Adrenal gland (tissue), 5 donors: ENCODE data around the gene VEZT.

Experiments
- POLR2A ChIP-seq, 2 donors: fragments of 450-650 bp; IDR thresholded peaks; one replicate each; pipeline ENCODE4 v1.6.1; 2017; ENCODE audit warnings: antibody characterized with exemption in 2 of 2, mild to moderate bottlenecking in 2 of 2, moderate library complexity in 1 of 2
- TF ChIP-seq, protein P1 (sequence below), 6 experiments: fragments of 450-650 bp in 4 of 6; fragments of 200-600 bp in 2 of 6; sonication (generic) in 1 of 6; IDR thresholded peaks; 1 replicate in 5 of 6; 2 replicates in 1 of 6; pipeline versions ENCODE4 v1.5.1 to v1.8.0; 2016 to 2021; ENCODE audit warnings: antibody characterized with exemption in 6 of 6, mild to moderate bottlenecking in 2 of 6, moderate library complexity in 1 of 6
- donor health status: DM: no; HTN: no; CAD: no.

- TF ChIP-seq, protein P1, sequence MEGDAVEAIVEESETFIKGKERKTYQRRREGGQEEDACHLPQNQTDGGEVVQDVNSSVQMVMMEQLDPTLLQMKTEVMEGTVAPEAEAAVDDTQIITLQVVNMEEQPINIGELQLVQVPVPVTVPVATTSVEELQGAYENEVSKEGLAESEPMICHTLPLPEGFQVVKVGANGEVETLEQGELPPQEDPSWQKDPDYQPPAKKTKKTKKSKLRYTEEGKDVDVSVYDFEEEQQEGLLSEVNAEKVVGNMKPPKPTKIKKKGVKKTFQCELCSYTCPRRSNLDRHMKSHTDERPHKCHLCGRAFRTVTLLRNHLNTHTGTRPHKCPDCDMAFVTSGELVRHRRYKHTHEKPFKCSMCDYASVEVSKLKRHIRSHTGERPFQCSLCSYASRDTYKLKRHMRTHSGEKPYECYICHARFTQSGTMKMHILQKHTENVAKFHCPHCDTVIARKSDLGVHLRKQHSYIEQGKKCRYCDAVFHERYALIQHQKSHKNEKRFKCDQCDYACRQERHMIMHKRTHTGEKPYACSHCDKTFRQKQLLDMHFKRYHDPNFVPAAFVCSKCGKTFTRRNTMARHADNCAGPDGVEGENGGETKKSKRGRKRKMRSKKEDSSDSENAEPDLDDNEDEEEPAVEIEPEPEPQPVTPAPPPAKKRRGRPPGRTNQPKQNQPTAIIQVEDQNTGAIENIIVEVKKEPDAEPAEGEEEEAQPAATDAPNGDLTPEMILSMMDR (IDR thresholded peaks at IDR 0.05) = no peak
- TF ChIP-seq POLR2A (IDR thresholded peaks at IDR 0.05) = no peak
These were observed 36.5 kb upstream of the VEZT start for GRCh38 chr12:95181103-95181502.
